NCI-H82 treated with DMSO at 0.1 percent for 48 hours (cell line): ENCODE data around the gene PSMB5.
A peak's percentile ranks its signal among the peaks of the same experiment; 100 is the strongest.
"Not testable (repeated sequence)": the region's sequence is repeated elsewhere in the genome, so short reads cannot be mapped to it uniquely, and the experiment has no call there.

Experiments
- DNase-seq: peaks from one replicate; lab custom pipeline; 2025; ENCODE audit not compliant: unreplicated experiment; lab: John Stamatoyannopoulos, UW

PSMB5 gene

GRCh38 chr14:23020143-23021128 lies 14.3 kb downstream of the PSMB5 start:
- peak; percentile 25 for DNase-seq

- DNase-seq: no peak
Observed at GRCh38 chr14:23018107-23018506, 16.6 kb downstream of the PSMB5 start.

- no peak for DNase-seq
Observed at GRCh38 chr14:23017091-23017490, 17.6 kb downstream of the PSMB5 start.

- DNase-seq: no peak
Observed at GRCh38 chr14:23015618-23016017, 19.1 kb downstream of the PSMB5 start.

GRCh38 chr14:23013749-23014054 lies 21.0 kb downstream of the PSMB5 start:
- DNase-seq: not testable (repeated sequence)

GRCh38 chr14:23013054-23013748 lies 21.5 kb downstream of the PSMB5 start:
- DNase-seq: no peak

- peak; percentile 40 for DNase-seq
Observed at GRCh38 chr14:23009939-23010726, 24.6 kb downstream of the PSMB5 start, which contains the start of gene C14orf93. C14orf93 (minus strand) TSS chr14:23010143; CDS start chr14:22999023, 11,120 bp downstream.

GRCh38 chr14:23009483-23009938 lies 25.2 kb downstream of the PSMB5 start:
- no peak for DNase-seq

- DNase-seq: peak; percentile 18
Observed at GRCh38 chr14:23008831-23009230, 25.9 kb downstream of the PSMB5 start.

GRCh38 chr14:23006544-23007419 lies 27.9 kb downstream of the PSMB5 start:
- DNase-seq: peak; percentile 96

GRCh38 chr14:23006188-23006534 lies 28.5 kb downstream of the PSMB5 start:
- DNase-seq: no peak

- no peak for DNase-seq
Observed at GRCh38 chr14:23005451-23006187, 29.1 kb downstream of the PSMB5 start.

- DNase-seq: not testable (repeated sequence)
Observed at GRCh38 chr14:23004274-23004673, 30.4 kb downstream of the PSMB5 start.

GRCh38 chr14:23002592-23002991 lies 32.1 kb downstream of the PSMB5 start:
- no peak for DNase-seq

- no peak for DNase-seq
Observed at GRCh38 chr14:23000860-23001259, 33.8 kb downstream of the PSMB5 start.

- DNase-seq: no peak
Observed at GRCh38 chr14:22998329-22999012, 36.2 kb downstream of the PSMB5 start.

GRCh38 chr14:22997676-22998323 lies 36.9 kb downstream of the PSMB5 start:
- DNase-seq: no peak
